ENCODE results near the gene SATB1.
A peak's percentile ranks its signal among the peaks of the same experiment; 100 is the strongest.

The SATB1 gene

DNA sequence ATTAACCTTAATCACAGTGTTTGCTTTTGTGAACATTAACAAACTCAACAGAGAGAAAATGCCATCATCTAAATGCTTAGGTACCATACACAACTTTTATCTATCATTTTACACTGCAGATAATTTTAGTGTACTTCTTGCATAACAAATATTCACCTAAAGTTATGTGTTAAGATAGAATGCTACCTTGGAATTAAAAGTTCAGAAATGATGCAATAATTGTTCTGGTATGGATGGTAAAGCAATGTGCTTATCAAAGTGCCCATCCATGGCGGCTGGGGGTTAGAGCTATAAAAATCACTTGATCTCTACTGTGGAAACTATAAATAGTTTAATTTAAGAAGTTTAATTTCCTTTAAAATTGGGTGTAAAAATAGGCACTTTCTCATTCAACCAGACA lies 28.7 kb downstream of the SATB1 start:
- DNase-seq = no peak

DNA sequence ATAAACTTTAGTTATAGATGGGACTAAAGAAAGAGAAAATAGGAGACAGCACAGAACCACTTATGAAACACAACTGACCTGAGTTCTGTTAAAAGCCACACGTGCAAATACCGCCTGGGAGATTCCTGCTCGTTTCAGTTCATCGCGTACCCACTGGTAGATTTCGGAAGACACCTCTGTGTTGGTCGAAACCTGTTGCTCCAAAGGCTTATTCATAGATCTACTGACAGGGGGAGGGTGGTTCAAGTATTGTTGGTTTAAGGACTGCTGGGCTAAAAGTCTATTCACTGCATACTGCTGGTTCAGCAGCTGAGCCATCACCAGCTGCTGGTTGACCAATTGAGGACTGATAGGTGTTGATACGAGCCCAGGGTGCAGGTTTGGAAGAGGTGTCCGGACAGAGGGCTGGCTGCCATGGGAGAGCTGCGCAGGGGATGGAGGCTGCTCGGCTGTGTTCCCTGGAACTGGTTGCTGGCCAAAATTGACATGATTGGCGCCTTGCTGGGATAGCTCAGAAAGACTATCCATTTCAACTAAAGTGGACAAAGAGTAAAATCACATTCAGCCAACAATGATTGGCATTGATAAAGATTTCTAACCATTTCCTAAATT lies 30.6 kb downstream of the SATB1 start:
- DNase-seq = no peak

DNA sequence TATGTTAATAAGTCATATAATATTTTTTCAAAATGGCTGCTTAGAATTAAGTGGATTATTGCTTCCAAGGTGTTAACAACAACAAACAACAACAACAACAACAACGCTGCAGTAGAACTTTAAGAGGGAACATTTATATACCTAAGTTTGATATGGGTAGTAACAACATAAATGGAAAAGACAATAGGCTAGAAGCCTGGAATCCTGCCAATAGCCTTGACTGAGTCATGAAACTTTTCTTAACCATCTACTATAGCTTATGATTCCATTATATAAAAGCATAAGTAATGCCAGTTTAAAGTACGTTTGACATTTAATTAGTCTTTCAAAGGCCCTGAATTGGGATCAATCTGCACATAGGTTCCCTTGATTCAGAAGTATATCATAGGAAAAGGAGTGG lies 31.2 kb downstream of the SATB1 start:
- no peak for DNase-seq

DNA sequence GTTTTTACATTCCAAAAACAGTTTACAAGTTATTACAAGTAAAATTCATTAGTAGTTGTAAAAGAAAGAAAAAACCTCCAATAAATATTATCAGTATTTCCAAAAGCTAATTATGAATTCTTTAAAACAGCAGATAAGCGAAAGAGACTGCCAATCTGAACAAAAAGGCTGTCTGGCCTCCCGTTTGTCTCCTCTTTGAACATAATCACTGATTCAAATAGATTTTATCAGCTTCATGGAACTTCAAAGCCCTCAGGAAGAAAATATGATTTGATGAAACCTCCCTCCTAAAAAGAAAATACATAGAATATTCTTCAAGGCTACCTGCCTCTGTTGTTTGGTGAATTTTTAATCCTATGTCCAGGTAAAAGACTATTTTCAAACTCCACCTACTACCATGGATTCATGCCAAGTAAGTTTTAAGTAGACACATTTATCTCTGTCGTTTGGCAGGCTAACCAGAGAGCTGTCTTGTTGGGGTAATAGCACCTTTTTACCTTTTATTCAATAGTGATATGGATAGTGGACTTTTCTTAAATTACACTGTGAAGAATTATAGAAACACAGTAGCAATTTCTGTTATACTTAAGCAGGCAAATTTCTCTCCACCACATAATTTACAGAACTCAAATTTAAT lies 35.0 kb downstream of the SATB1 start:
- DNase-seq = no peak

DNA sequence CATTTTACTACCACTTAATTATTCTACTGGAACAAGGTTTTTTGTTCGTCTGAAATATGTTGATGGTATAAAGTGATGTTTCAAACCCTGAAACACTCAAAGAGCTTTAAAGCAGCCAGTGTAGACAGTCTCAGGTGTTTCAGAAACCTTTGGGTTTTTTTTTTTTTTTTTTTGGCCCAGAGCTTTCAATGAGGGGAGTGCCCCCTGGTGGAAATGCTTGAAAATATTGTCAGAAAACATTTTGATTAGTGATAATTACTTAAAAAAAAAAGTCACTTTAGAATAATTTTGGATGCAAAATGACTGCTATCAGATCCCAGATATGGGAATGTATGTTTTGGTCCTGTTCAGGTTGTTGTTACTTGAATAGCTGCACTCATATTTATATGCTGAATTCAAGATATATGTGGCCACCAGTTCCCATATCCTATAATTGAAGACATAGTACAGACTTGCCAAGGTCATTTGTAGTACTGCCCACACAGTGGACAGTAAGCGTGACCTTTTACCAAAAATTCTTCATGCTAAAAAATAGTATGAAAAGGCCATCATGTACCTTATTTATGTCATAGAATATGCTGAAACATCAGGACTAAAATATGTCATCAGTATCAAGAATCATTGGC lies 35.9 kb downstream of the SATB1 start:
- DNase-seq = peak; percentile 10

DNA sequence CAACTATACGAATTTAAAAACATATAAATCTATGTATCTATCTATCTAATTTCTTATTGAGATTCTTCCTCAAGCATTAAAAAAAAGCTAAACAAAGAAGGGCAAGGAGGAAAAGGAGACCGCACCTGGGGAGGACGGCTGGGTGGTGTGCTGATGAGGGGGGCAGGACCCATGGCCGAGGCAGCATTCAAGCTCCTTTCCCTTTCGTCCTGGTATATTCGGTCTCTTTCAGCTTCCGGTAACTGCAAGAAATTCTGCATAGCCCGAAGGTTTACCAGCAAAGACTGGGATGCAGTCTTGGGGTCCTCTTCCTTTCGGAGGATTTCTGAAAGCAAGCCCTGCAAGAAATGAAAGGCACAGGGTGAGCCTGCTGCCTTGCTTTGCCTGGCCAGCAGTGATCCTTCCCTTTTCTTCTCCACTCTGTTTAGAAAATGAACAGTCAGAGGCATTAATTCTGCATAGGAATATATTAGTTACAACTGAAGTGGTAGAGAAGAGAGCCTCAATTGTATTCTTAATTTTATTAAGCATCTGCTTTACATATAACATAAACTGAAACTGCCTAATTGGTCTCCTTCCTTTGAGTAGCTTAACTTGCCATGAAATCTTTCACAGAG lies 38.8 kb downstream of the SATB1 start:
- DNase-seq = no peak

DNA sequence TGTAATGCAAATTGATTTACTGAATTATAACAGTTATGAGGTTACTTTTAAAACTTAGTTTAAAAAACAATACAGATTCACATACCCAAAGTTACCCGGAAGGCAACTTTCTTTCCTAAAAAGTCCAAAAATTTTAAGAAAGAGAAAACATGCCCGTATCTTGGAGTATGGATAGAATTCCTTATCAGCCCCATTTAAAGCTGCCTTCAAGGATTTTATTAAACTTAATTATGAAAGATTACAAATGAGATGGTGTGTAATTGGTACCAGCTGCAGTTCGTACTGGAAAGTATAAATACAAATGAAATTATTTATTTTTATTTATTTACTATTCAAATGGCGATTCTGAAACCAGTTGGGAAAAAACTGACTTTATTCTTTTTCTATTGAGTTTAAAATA lies 39.4 kb downstream of the SATB1 start:
- DNase-seq = no peak

DNA sequence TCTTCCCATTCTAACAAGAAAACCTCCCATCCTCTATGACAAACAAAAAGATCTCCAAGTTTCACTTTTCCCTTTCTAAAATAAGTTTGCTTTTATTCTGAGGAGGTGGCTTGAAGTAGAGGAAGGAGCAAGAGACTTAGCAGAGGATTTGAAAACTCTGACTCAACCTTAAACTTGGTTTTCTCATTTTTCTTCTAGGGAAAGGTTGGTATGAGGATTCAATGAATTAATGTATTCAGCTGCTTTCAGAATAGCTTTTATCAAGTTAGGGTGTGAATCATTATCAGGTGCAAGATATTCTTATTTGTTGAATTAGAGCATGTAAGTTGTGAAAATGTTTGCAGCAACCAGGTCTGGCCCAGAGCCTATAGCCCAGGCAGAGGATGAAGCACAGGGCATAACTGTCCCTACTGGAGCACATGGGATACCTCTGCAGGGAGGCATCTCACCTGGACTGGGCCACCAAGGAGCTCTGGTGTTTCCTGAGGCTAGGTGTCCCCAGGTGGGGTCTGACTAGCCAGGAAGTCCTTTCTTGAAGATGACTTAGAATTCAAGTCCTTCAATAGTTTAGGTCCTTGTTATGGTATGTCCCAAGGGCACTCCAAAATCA lies 42.3 kb downstream of the SATB1 start:
- DNase-seq = no peak

DNA sequence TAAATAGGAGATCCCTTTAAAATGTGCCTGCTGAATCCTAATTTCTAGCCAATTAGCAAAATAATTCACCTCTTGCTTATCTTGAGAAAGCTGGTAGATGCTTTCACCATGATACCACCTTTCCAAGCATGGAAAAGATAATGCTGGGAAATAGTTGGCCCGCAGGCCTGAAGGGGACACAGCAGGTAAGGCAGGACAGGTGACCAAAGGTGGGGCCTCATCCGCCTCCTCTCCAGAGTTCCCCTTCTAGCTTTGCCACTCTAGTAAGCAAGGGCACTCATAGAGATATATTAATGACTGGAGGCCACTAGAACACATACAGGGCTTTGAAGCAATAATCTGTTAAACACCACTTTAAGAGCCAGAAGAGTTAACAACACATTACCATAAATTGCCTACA lies 45.5 kb downstream of the SATB1 start:
- DNase-seq = no peak

DNA sequence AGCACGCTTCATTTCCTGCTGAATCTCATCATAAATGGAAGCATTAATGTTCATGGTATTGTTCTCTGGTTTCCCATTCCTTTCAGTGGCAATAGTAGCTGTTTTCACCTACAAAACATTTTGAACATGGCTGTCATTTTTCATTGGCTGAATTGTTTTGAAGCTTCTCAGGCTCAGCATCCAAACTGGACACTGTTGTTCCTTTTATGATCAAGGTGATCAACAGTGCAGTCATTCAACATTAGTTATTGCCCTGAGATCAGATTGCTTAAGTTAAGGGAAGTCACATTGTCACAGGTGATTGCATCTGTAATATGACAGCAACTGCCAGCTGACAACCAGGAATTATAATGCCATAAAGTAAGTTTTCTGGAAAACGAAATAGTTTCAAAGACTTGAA lies 46.9 kb downstream of the SATB1 start:
- DNase-seq = no peak

DNA sequence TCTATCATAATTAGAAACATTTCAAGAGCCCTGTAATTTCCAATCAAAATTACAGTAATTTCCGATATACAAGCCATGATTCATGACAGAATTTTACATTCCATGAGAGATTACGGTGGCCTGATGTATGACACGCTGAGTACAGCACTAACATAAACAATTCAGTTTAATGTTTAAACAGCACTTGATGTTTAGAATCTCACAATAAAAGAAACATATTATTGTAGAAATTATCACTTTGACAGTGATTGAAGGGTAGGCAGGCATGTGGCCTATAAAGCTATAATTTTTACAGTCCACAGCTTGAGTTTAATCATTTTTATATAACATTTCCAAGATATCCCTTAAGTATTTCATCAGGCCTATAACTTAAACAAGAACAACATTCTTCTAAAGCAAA lies 48.5 kb downstream of the SATB1 start:
- DNase-seq = no peak

DNA sequence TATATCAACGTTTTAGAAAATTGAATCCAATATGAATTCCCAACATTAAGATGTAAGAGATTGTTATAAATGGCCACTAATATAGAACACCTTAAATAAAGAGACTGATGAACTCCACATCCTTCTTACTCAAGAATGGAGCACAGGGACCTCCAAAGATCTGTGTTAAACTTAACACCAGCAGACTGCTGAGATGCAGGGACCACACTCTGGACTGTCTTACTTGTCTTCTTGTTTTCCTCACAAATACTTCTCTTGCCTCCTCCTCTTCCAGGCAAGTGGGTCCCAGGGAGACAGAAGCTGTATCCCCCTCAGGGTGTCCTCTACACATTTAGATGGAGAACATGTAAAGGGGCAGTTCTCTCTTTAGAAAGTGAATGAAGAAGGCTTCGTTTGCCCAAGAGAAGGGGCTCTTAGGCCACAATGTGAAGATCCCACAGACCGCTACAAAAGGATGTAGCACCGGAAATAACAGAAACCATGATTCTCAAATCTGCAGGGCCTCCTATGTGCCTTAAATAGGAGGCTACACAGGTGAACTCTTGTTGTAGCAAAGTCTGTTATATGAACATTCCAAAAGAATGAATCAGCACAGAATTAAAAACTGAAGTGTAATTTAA lies 52.2 kb downstream of the SATB1 start:
- no peak for DNase-seq

DNA sequence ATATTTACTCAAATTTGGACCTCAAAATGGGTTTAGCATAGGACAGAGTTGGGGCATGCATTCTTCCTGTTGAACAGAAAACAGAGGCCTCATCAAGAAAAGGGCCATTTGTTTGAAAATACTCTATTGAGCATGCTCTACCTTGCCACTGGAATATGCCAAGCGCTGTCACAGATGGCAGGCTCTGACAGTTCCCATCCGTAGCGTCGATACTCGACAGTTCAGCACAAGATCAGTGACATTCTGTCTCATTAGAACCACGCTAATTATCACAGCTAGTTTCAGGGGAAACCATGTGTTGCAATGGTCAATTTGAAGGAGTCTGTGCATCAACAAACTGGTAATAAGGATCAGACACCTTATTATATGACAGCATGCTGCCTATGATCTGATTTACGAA lies 54.5 kb downstream of the SATB1 start:
- no peak for DNase-seq

DNA sequence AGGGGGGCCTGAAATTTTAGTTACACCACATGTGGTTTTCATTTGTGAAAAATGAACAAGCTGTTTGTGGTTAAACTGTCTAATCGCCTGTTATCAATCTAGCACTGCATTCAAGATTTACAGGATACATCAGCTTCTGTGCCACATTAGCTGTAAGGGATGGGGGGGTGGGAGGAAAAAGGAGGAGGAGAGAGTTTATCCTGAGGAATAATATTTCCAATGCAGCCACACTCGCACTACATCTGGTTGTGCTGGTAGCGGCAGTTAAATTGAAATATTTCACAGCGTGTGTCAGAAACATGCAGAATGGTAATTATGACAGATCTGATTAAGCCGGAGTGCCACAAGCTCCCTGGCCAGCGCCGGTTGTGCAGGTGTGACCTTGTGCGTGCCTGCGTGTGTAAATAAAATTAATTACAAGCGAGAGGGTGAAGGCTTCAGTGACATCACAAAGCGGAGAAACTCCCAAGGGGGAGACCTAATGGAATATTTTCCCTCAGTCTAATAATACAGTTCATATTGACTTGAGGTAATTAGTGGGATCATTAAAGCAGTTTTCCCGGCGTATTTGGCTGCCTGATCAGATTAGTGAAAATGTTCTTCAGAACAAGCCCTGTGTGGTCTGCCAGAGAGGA lies 55.5 kb downstream of the SATB1 start:
- peak; percentile 82 for DNase-seq

DNA sequence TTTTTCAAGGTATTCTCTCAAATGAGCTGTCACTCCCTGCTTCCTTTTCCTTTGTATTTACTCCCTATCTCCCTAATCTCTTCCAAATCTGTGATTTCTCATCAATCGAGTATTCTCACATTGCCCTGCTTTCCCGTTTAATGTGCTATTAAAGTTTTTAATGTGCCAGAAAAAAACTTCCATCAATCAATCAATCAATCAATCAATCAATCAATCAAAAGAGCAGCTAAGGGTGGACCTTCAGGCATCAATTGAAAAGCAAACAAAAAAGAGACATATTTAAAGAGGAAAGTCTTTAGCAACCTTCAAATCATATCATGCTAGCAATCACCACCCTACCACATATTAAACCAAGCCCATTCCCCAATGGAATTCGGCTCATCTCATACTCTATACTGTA lies 58.9 kb downstream of the SATB1 start:
- DNase-seq = no peak

DNA sequence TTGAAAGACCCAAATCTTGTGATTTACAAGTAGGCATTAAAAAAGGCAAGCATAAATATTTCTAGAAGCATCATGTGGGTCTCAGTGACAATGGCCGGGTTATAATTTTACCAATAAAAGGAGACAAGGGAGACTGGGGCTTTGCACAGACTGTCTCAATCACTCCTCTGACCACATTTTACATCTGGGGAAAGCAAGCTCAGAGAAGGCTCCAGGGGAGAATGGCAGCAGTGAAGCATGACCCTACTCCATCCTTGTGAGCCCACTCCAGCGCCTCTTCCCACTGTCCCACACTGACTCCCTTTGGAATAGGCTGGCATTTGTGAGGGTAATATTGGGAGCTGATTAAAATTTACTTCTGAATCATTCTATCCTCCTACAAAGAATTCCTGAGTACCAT lies 61.8 kb downstream of the SATB1 start:
- DNase-seq = no peak

DNA sequence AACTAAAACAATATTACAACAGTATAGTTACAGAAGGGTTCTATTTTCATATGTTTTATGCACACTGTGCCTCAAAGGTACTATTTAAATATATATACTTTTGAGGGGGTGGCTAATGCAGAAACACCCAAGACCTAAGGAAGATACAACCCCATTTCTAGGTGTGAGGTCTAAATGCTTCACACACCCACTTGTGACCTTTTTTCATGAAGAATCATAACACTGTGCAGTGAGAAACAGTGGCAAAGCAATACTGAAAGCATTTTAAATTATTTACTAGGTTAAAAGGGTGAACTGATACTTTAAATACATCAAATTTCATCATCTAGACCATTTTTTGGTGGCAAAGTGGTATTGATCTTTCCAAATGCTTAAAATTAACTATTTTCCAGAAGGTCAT lies 67.4 kb downstream of the SATB1 start:
- DNase-seq = no peak

DNA sequence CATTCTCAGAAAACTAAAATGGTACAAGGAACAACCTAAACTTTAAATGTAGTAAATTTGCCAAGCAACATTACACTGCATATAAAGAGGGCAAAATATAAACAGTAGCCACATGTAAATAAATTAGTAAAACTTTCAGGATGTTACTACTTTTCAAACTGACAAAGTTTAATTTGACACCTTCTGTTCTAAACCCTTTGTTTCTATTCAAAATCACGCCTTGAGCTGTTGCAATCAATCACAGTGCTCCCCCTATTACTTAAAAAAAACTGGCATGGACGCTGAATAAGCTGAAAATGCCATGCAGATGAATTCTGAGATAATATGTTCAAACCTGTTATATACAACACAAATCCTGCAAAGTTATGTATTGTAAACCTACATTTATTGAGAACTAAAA lies 69.3 kb downstream of the SATB1 start:
- no peak for DNase-seq

DNA sequence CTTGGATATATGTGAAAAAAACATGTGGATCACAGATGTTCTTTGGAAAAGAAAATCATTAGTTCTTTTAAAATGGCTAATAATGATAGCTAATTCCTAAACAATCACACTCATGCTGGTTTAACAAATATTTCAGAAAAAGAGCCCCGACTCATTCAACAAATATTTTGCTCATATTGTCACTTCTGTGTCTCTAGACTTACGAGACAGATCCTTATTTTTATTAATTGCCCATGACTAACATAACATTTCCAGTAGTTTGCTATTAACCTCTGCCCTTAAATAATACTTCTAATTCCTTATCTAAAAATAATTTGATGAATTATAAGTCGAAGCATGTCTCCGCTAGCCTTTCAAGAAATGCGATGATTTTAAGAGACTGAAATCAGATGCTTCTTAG lies 70.4 kb downstream of the SATB1 start:
- DNase-seq = no peak

DNA sequence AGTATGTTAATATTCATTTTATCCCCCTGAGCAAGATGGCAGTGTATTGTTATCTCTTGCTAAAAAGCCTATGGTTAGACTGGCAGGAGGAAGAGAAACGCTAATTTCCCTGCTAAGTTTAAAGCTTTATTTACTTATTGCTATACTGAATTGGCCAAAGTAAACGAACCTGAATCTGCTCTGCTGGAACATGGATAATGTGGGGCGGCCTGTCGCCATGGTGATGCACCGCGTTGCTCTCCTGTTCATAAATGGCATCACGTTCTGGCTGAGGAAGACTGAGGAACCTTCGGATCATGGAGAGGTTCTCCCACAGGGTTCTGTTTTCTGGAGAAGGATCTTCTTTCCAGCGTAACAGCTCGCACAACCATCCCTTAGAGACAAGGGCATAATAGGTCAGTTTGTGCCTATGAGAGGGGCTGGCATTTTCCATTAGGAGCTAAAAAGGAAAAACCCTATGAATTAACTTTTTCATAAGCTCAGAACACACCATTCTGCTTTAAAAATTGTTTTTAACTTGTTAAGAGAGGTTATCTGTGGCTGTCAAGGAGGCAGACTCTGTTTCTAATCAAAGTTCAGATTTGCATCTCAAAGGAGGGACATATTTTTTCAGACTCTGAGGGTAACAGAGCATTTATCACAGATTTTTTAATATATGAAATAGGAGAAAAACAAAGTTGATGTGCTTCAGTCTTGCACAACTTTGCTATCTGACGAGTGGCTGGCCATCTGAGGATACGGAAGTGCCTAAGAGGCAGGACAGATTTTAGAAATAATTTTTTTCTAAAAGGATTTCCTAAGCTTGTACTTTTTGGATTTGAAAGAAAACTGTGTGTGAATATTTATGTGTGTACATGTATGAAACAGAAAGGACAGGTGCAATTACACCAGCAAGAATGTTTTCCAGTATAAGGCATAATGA lies 73.1 kb downstream of the SATB1 start:
- DNase-seq = peak; percentile 52

DNA sequence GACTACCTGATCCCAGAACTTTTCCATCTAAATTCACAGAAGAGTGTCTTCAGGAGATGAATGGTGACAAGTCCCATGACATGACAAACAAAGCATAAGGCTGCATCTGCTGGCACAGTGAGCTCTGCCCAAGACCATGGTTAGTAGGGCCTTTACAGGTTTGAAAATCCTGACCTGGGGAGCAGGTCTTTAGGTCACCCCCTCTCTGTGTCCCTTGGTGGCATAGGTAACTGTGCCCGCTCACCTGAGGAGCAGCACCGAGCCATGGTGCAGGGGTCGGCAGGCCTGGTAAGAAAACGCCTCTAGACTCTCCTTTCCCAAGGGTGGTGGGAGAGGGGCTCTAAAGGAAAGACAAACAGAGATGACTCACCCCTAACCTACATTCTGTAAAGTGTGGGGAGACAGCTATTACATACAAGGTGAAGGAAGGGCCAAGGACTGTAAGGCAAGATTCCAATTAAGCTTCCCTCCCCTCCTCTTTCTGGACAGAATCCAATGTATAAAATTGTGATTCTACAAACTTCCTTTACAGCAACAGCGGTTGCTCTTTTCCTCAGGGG lies 74.0 kb downstream of the SATB1 start:
- peak; percentile 28 for DNase-seq

Measured in NCI-H1436 (cell line).